Activated CD8-positive, alpha-beta memory T cell treated with anti-CD3 and anti-CD28 coated beads, Interleukin-2, amount 50 U/mL, for 4 hours (primary cell): ENCODE measurements around the gene VANGL2.

Experiments
- DNase-seq: peaks from one replicate; pipeline ENCODE4 v3.0.0-alpha.2; 2020

VANGL2 gene

DNA sequence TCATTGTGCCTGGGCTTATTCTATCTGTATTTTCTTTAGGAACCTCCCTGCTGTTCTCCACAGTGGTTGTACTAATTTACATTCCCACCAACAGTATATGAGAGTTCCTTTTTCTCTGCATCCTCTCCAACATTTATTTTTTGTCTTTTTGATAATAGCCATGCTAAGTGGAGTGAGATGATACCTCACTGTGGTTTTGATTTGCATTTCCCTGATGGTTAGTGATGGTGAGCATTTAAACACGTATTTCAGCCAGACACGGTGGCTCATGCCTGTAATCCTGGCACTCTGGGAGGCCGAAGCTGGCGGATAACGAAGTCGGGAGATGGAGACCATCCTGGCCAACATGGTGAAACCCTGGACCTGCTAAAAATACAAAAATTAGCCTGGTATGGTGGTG is 64.8 kb downstream of the VANGL2 start:
- no peak for DNase-seq

GRCh38 chr1:160466961-160467360 is 66.6 kb downstream of the VANGL2 start:
- DNase-seq = no peak

DNA sequence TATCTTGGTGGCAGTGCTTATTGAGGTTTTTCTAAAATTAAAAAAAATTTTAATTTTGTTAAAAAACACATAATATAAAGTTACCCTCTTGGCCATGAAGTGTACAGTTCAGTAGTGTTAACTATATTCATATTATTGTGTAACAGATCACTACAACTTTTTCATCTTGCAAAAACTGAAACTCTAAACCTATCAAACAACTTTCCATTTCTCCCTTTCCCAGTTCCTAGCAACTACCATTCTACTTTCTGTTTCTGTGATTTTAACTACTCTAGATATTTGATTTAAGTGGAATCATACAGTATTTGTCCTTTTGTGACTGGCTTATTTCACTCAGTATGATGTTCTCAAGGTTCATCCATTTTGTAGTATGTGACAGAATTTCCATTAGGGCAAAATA is 67.2 kb downstream of the VANGL2 start:
- DNase-seq = no peak

- no peak for DNase-seq
Observed at GRCh38 chr1:160471253-160471652, 70.9 kb downstream of the VANGL2 start.

GRCh38 chr1:160472112-160472511 is 71.7 kb downstream of the VANGL2 start:
- no peak for DNase-seq

DNA sequence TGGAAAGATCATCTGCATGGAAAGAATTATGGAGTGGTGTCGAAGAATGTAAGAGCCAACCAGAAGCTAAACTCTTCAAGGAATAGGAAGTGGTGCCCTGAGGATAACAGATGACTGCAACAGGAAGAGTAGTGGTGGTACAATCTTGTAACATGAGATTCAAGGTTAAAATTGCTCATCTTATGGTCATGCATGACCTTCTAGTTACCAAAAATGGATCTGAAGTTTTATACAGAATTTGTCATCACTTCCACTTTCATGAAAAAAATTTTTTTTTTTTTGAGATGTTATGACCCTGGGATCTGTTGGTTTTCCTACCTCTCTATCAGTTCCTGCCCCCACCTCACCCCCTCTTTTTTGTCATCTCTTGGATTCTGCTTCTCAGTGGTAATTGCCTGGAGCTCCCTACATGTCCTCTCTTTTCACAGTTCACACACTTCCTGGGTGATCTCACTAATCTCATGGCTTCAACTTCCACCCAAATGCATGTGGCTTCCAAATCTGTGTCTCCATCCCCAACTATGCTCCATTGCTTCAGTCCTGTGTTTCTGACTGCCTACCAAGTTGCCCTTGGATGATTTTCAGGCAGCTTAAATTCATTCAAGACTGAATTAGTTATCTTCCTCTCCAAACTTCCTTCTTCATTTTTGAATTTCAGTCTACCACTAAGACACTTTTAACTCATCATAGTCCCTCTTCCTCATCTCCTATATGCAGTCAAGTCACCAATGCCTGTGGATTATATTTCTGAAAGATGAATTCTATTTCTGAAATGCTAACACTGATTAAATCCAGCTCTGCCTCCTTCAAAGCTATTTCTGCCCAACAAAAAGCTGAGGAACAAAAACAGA is 74.3 kb downstream of the VANGL2 start:
- no peak for DNase-seq
